Measurements from ENCODE around the gene RNU1-1. TPM values are rescaled to one million over a fixed set of nuclear protein-coding genes. Genes with fewer than 3 reads are reported as not detected.
"Not testable (repeated sequence)": the region's sequence is repeated elsewhere in the genome, so short reads cannot be mapped to it uniquely, and the experiment has no call there.

The RNU1-1 gene
- total and polyA plus RNA-seq, 10 of the 15 experiments (the other 5 are each of a cell fraction or from before 2014, with no cell fraction given): under 0.01 to 20,946 (median 4.7) TPM; not detected in 2

- TF ChIP-seq PML (IDR thresholded peaks at IDR 0.05; ENCODE audit: low read length): peak; percentile 99
Observed at GRCh38 chr1:16514107-16515055, at the start of gene RNU1-1 (continued).

GRCh38 chr1:16561035-16561434 lies 47.0 kb upstream of the RNU1-1 start:
- H3K4me1 ChIP-seq (ENCODE audit: control insufficient read depth, insufficient read depth, low read length); FAIRE-seq; CTCF ChIA-PET; SMC1A ChIA-PET (ENCODE audit: uncharacterized antibody, unreplicated experiment); H3K79me2 ChIP-seq (ENCODE audit: control insufficient read depth, insufficient read depth, low read length); in situ Hi-C loops (cut with MboI); H3K9me3 ChIP-seq (replicated peaks; ENCODE audit: control insufficient read depth, insufficient read depth, low read length); BruUV-seq (replicated peaks); H2AFZ ChIP-seq (ENCODE audit: control insufficient read depth, low read depth, low read length); H3K4me2 ChIP-seq (ENCODE audit: control insufficient read depth, insufficient read depth); H4K20me1 ChIP-seq (ENCODE audit: control insufficient read depth, insufficient read depth); H3K27ac ChIP-seq (ENCODE audit: control insufficient read depth, insufficient read depth); DNase-seq (ENCODE audit: low read depth, low spot score); H3K27me3 ChIP-seq (replicated peaks in 1 of 2; ENCODE audit: control insufficient read depth in 2 of 2, insufficient read depth in 2 of 2, low read length in 1 of 2); ATAC-seq; RAD21 ChIA-PET (ENCODE audit: unreplicated experiment); POLR2A ChIA-PET; intact Hi-C loops (cut with micrococcal nuclease; ENCODE audit: unreplicated experiment); H3K36me3 ChIP-seq (ENCODE audit: control insufficient read depth in 2 of 2, insufficient read depth in 2 of 2, low read length in 1 of 2); H3K9ac ChIP-seq (ENCODE audit: control insufficient read depth, insufficient read depth, low read length); H3K4me3 ChIP-seq: not testable (repeated sequence)
- WGBS (ENCODE audit: insufficient coverage, insufficient replicate concordance, low lambda C conversion rate, missing lambda C conversion rate): 2% methylated on average over 4 of the region's 4 CpGs

- H3K27me3 ChIP-seq (replicated peaks in 1 of 2; ENCODE audit: control insufficient read depth in 2 of 2, insufficient read depth in 2 of 2, low read length in 1 of 2); POLR2A ChIA-PET; RAD21 ChIA-PET (ENCODE audit: unreplicated experiment); intact Hi-C loops (cut with micrococcal nuclease; ENCODE audit: unreplicated experiment); H3K36me3 ChIP-seq (ENCODE audit: control insufficient read depth in 2 of 2, insufficient read depth in 2 of 2, low read length in 1 of 2); H3K4me2 ChIP-seq (ENCODE audit: control insufficient read depth, insufficient read depth); H3K9me3 ChIP-seq (replicated peaks; ENCODE audit: control insufficient read depth, insufficient read depth, low read length); H3K4me3 ChIP-seq; BruUV-seq (replicated peaks); H3K9ac ChIP-seq (ENCODE audit: control insufficient read depth, insufficient read depth, low read length); H4K20me1 ChIP-seq (ENCODE audit: control insufficient read depth, insufficient read depth); H2AFZ ChIP-seq (ENCODE audit: control insufficient read depth, low read depth, low read length); ATAC-seq; SMC1A ChIA-PET (ENCODE audit: uncharacterized antibody, unreplicated experiment); H3K79me2 ChIP-seq (ENCODE audit: control insufficient read depth, insufficient read depth, low read length); CTCF ChIA-PET; H3K4me1 ChIP-seq (ENCODE audit: control insufficient read depth, insufficient read depth, low read length); H3K27ac ChIP-seq (ENCODE audit: control insufficient read depth, insufficient read depth); DNase-seq (ENCODE audit: low read depth, low spot score); FAIRE-seq; in situ Hi-C loops (cut with MboI): not testable (repeated sequence)
- WGBS (ENCODE audit: insufficient coverage, insufficient replicate concordance, low lambda C conversion rate, missing lambda C conversion rate): 34% methylated on average over 5 of the region's 6 CpGs
Observed at GRCh38 chr1:16560498-16560897, 46.4 kb upstream of the RNU1-1 start.

- SMC1A ChIA-PET (ENCODE audit: uncharacterized antibody, unreplicated experiment); H3K4me2 ChIP-seq (ENCODE audit: control insufficient read depth, insufficient read depth); H3K27ac ChIP-seq (ENCODE audit: control insufficient read depth, insufficient read depth); intact Hi-C loops (cut with micrococcal nuclease; ENCODE audit: unreplicated experiment); RAD21 ChIA-PET (ENCODE audit: unreplicated experiment); H3K4me1 ChIP-seq (ENCODE audit: control insufficient read depth, insufficient read depth, low read length); H3K79me2 ChIP-seq (ENCODE audit: control insufficient read depth, insufficient read depth, low read length); ATAC-seq; H3K27me3 ChIP-seq (replicated peaks in 1 of 2; ENCODE audit: control insufficient read depth in 2 of 2, insufficient read depth in 2 of 2, low read length in 1 of 2); H3K9me3 ChIP-seq (replicated peaks; ENCODE audit: control insufficient read depth, insufficient read depth, low read length); FAIRE-seq; H4K20me1 ChIP-seq (ENCODE audit: control insufficient read depth, insufficient read depth); H2AFZ ChIP-seq (ENCODE audit: control insufficient read depth, low read depth, low read length); in situ Hi-C loops (cut with MboI); H3K36me3 ChIP-seq (ENCODE audit: control insufficient read depth in 2 of 2, insufficient read depth in 2 of 2, low read length in 1 of 2); H3K4me3 ChIP-seq; BruUV-seq (replicated peaks); H3K9ac ChIP-seq (ENCODE audit: control insufficient read depth, insufficient read depth, low read length); DNase-seq (ENCODE audit: low read depth, low spot score); POLR2A ChIA-PET; CTCF ChIA-PET: not testable (repeated sequence)
- WGBS (ENCODE audit: insufficient coverage, insufficient replicate concordance, low lambda C conversion rate, missing lambda C conversion rate): no CpG with 5 or more reads among the region's 5 CpGs
Observed at GRCh38 chr1:16559688-16560087, 45.6 kb upstream of the RNU1-1 start.

All from GM12878 (cell line).